Breast epithelium (tissue), 4 donors: ENCODE measurements around the gene TMEM178B. TPM values are rescaled to one million over a fixed set of nuclear protein-coding genes. Genes with fewer than 3 reads are reported as not detected.

ENCODE experiments used
- DNase-seq, 2 donors: peaks; one replicate each; pipeline ENCODE4 v3.0.0-alpha.2; 2019; ENCODE audit warnings: low spot score in 2 of 2
- H3K27ac ChIP-seq, 2 donors: fragments of 200-600 bp; sonication (generic) in 1 of 2; one replicate each; pipeline ENCODE4 v1.5.1; 2016 to 2019; ENCODE audit warnings: mild to moderate bottlenecking in 1 of 2
- H3K27me3 ChIP-seq, 2 donors: fragments of 200-600 bp; sonication (generic) in 1 of 2; one replicate each; pipeline versions ENCODE4 v1.5.1 to v1.6.0; 2017 to 2019; ENCODE audit warnings: control low read depth in 1 of 2, mild to moderate bottlenecking in 1 of 2
- H3K36me3 ChIP-seq: fragments of 200-600 bp; one replicate; pipeline ENCODE4 v1.5.1; 2019
- H3K4me1 ChIP-seq, 2 donors: fragments of 200-600 bp; sonication (generic); one replicate each; pipeline ENCODE4 v1.5.1; 2016 to 2019; ENCODE audit warnings: control low read depth in 1 of 2
- H3K4me3 ChIP-seq, 3 donors: fragments of 200-600 bp; sonication (generic); 1 replicate in 2 of 3; 2 replicates in 1 of 3; pipeline ENCODE4 v1.5.1; 2016 to 2019; ENCODE audit warnings: mild to moderate bottlenecking in 3 of 3, moderate library complexity in 2 of 3
- H3K9me3 ChIP-seq, 2 donors: fragments of 200-600 bp; sonication (generic) in 1 of 2; one replicate each; pipeline ENCODE4 v1.5.1; 2016 to 2019; ENCODE audit warnings: control low read depth in 1 of 2
- POLR2A ChIP-seq: fragments of 450-650 bp; IDR thresholded peaks from one replicate; pipeline ENCODE4 v1.6.1; 2016; ENCODE audit warnings: antibody characterized with exemption, mild to moderate bottlenecking, moderate library complexity
- POLR2AphosphoS5 ChIP-seq, 3 donors: sonication (generic); formaldehyde crosslinking; IDR thresholded peaks; one replicate each; pipeline ENCODE4 v1.6.1; 2017; ENCODE audit warnings: antibody characterized with exemption in 3 of 3
- intact Hi-C: fragments of 100-400 bp; cut with DNase I; formaldehyde crosslinking; loops from one replicate; pipeline ENCODE4 v1.15.1; 2023; ENCODE audit warnings: low total_unique reads
- total RNA-seq, 3 donors: library from RNA; depleted of rRNA; stranded (reverse); fragments of >200 nt; gene quantifications; one replicate each; pipeline ENCODE4 v1.1.0, GENCODE V29; 2016
- TF ChIP-seq, protein P1 (sequence below), 3 donors: fragments of 450-650 bp; IDR thresholded peaks; one replicate each; pipeline ENCODE4 v1.5.1; 2016 to 2017; ENCODE audit warnings: antibody characterized with exemption in 3 of 3, mild to moderate bottlenecking in 3 of 3, moderate library complexity in 3 of 3

Gene TMEM178B
- total RNA-seq, 3 donors from 2014 or later, result 0.33 to 0.88 (median 0.64) TPM

- H3K4me1 ChIP-seq, result no peaks in the 10 kb centered on the region
- no peaks in the 10 kb centered on the region for H3K27me3 ChIP-seq
- no peak overlapping the region for H3K27ac ChIP-seq
- H3K36me3 ChIP-seq, result no peaks in the 10 kb centered on the region
- H3K4me3 ChIP-seq, result no peak overlapping the region
- TF ChIP-seq POLR2AphosphoS5 (IDR thresholded peaks at IDR 0.05) (no peak), POLR2A (no peak)
- TF ChIP-seq, protein P1, sequence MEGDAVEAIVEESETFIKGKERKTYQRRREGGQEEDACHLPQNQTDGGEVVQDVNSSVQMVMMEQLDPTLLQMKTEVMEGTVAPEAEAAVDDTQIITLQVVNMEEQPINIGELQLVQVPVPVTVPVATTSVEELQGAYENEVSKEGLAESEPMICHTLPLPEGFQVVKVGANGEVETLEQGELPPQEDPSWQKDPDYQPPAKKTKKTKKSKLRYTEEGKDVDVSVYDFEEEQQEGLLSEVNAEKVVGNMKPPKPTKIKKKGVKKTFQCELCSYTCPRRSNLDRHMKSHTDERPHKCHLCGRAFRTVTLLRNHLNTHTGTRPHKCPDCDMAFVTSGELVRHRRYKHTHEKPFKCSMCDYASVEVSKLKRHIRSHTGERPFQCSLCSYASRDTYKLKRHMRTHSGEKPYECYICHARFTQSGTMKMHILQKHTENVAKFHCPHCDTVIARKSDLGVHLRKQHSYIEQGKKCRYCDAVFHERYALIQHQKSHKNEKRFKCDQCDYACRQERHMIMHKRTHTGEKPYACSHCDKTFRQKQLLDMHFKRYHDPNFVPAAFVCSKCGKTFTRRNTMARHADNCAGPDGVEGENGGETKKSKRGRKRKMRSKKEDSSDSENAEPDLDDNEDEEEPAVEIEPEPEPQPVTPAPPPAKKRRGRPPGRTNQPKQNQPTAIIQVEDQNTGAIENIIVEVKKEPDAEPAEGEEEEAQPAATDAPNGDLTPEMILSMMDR (IDR thresholded peaks at IDR 0.05), result no peak
- intact Hi-C loops, result no loop called here
- H3K9me3 ChIP-seq, result no peaks in the 10 kb centered on the region
- no peak for DNase-seq
These were observed 421.2 kb downstream of the TMEM178B start for GRCh38 chr7:141495057-141495456.

DNA sequence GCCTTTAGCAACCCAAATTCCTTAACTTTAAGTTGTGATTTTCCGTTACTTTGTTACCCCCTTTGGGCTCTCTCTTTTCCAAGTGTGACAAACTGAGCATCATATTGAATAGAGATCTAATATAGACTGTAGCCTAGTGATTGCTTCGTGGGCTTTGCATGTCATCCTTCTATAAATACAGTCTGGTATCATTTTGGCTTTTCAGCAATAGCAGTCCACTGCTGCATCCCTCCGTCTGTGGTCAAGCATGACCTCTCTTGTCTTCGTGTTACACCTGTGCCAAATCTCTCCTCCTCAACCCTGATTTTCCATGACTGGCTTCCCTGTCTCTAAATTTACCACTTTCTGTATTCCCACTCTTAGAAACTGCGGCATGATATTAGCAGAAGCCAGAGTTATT is 423.5 kb downstream of the TMEM178B start:
- H3K27me3 ChIP-seq, result no peaks in the 10 kb centered on the region
- H3K27ac ChIP-seq, result no peak overlapping the region
- no peaks in the 10 kb centered on the region for H3K36me3 ChIP-seq
- H3K4me3 ChIP-seq, result no peak overlapping the region
- DNase-seq, result no peak
- TF ChIP-seq POLR2A (no peak), POLR2AphosphoS5 (IDR thresholded peaks at IDR 0.05) (no peak)
- TF ChIP-seq, protein P1 (IDR thresholded peaks at IDR 0.05), result no peak
- no peaks in the 10 kb centered on the region for H3K4me1 ChIP-seq
- intact Hi-C loops, result no loop called here
- H3K9me3 ChIP-seq, result no peaks in the 10 kb centered on the region

DNA sequence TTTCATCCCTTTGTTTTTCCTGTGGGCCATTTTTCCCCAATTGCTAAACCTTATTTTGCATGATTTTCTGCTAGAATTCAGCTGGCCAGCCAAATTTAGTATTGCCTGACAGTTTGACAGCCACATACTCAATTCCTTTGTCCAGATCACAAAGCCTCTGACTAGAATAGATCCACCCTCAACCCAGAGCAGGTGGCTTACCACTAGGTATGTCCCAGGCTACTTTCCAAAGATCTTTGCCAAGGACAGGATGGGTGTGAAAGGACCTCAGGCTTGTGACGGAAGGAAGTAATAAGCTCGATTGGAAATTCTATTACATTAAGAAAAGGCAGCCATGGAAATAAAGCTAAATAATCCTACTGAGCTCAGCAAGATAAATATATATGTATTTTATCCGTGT is 426.7 kb downstream of the TMEM178B start:
- H3K27ac ChIP-seq, result no peak overlapping the region
- TF ChIP-seq POLR2A (no peak), POLR2AphosphoS5 (IDR thresholded peaks at IDR 0.05) (no peak)
- TF ChIP-seq, protein P1 (IDR thresholded peaks at IDR 0.05), result no peak
- intact Hi-C loops, result no loop called here
- no peaks in the 10 kb centered on the region for H3K36me3 ChIP-seq
- no peaks in the 10 kb centered on the region for H3K4me1 ChIP-seq
- DNase-seq, result peak in 1 of 2 donors; percentile 44
- H3K4me3 ChIP-seq, result no peak overlapping the region
- no peaks in the 10 kb centered on the region for H3K27me3 ChIP-seq
- H3K9me3 ChIP-seq, result no peaks in the 10 kb centered on the region

GRCh38 chr7:141501451-141501850 is 427.6 kb downstream of the TMEM178B start:
- Histone ChIP-seq H3K9me3 (no peaks in the 10 kb centered on the region), H3K36me3 (no peaks in the 10 kb centered on the region), H3K4me1 (no peaks in the 10 kb centered on the region), H3K4me3 (no peak overlapping the region), H3K27ac (no peak overlapping the region), H3K27me3 (no peaks in the 10 kb centered on the region)
- TF ChIP-seq POLR2A (no peak), POLR2AphosphoS5 (IDR thresholded peaks at IDR 0.05) (no peak)
- TF ChIP-seq, protein P1 (IDR thresholded peaks at IDR 0.05), result no peak
- intact Hi-C loops, result no loop called here
- no peak for DNase-seq

DNA sequence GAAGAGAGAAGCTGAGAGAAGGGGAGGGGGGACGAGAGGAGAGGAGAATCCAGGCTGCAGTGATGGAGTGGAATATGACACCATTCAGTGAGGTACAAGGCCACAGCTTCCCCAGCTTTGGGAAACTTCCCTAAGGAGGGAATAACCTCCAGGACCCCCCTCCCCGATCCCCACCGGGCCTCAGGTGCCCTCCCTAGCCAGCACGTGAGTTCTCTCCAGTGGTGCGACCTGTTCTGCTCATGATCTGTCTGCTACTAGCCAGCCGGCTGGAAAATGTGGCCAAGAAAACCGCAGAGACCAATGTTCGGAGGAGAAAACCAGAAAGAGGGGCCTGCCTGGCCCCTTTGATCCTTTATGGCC is 437.4 kb downstream of the TMEM178B start:
- Histone ChIP-seq H3K27me3 (peaks cover 0 to 7% of the 10 kb centered on the region in 2 donors), H3K4me1 (no peaks in the 10 kb centered on the region), H3K9me3 (no peaks in the 10 kb centered on the region), H3K4me3 (peak overlapping the region in 2 of 3 donors; percentile 44 to 65), H3K36me3 (no peaks in the 10 kb centered on the region), H3K27ac (no peak overlapping the region)
- TF ChIP-seq, protein P1 (IDR thresholded peaks at IDR 0.05), result no peak
- TF ChIP-seq POLR2A, result no peak
- no peak for TF ChIP-seq POLR2AphosphoS5 (IDR thresholded peaks at IDR 0.05)
- no peak for DNase-seq
- intact Hi-C loops, result no loop called here
